SK-N-MC (cell line): ENCODE data around the gene VWA8.
"Not testable (repeated sequence)": the region's sequence is repeated elsewhere in the genome, so short reads cannot be mapped to it uniquely, and the experiment has no call there.

Experiments
- DNase-seq: peaks from one replicate; pipeline ENCODE4 v3.0.0-alpha.2; 2011; ENCODE audit warnings: low read depth, low spot score
- H3K27ac ChIP-seq: fragments of 200-600 bp; sonication (generic); 2 replicates; pipeline ENCODE4 v1.5.1; 2016; ENCODE audit warnings: mixed run types
- H3K36me3 ChIP-seq: fragments of 200-600 bp; sonication (generic); 2 replicates; pipeline ENCODE4 v1.6.1; 2017; ENCODE audit warnings: antibody characterized with exemption, low read length, mixed read lengths; ENCODE audit not compliant: insufficient read depth
- H3K4me3 ChIP-seq: fragments of 200-600 bp; sonication (generic); 2 replicates; pipeline ENCODE4 v1.5.1; 2016
- H3K9ac ChIP-seq: fragments of 200-600 bp; sonication (generic); 2 replicates; pipeline ENCODE4 v1.8.0; 2017; ENCODE audit warnings: mixed run types, mixed read lengths; ENCODE audit not compliant: insufficient read length
- H3K9me3 ChIP-seq: fragments of 200-600 bp; sonication (generic); 2 replicates; pipeline ENCODE4 v1.6.1; 2017; ENCODE audit warnings: low read depth, mild to moderate bottlenecking, antibody characterized with exemption, low read length, moderate library complexity, mixed read lengths
- EZH2 ChIP-seq: fragments of 200-600 bp; sonication (generic); IDR thresholded peaks from one replicate; pipeline ENCODE4 v1.6.1; 2017; ENCODE audit warnings: antibody characterized with exemption
- FOXP2 ChIP-seq: optimal IDR thresholded peaks from 2 replicates; pipeline ENCODE3; 2011; ENCODE audit warnings: mild to moderate bottlenecking, moderate library complexity; ENCODE audit not compliant: insufficient read depth; ENCODE audit errors: extremely low read length, control extremely low read depth
- POLR2AphosphoS5 ChIP-seq: IDR thresholded peaks from 2 replicates; pipeline ENCODE4 v1.6.1; 2012; ENCODE audit warnings: mild to moderate bottlenecking, low read depth, low read length, borderline replicate concordance

VWA8 gene

GRCh38 chr13:41633776-41634175 is 327.1 kb downstream of the VWA8 start:
- Histone ChIP-seq H3K9me3 (no peaks in the 10 kb centered on the region), H3K36me3 (no peaks in the 10 kb centered on the region), H3K27ac (no peak overlapping the region), H3K4me3 (no peak overlapping the region), H3K9ac (no peak overlapping the region)
- no peak for DNase-seq
- TF ChIP-seq FOXP2, result no peak
- TF ChIP-seq POLR2AphosphoS5, result no peak
- no peak for TF ChIP-seq EZH2

- Histone ChIP-seq H3K4me3 (no peak overlapping the region), H3K27ac (no peak overlapping the region), H3K36me3 (no peaks in the 10 kb centered on the region; the same call in 1 of the 2 replicates), H3K9ac (no peak overlapping the region), H3K9me3 (no peaks in the 10 kb centered on the region)
- DNase-seq, result no peak
- TF ChIP-seq EZH2 (no peak), POLR2AphosphoS5 (no peak), FOXP2 (no peak)
These were observed 329.5 kb downstream of the VWA8 start for GRCh38 chr13:41631296-41631965.

GRCh38 chr13:41627425-41627824 is 333.5 kb downstream of the VWA8 start:
- Histone ChIP-seq H3K9me3 (no peaks in the 10 kb centered on the region), H3K36me3 (no peaks in the 10 kb centered on the region; the same call in 1 of the 2 replicates), H3K27ac (no peak overlapping the region), H3K9ac (no peak overlapping the region), H3K4me3 (no peak overlapping the region)
- TF ChIP-seq FOXP2, result no peak
- no peak for TF ChIP-seq POLR2AphosphoS5
- TF ChIP-seq EZH2, result no peak
- DNase-seq, result no peak

GRCh38 chr13:41624041-41624440 is 336.9 kb downstream of the VWA8 start:
- DNase-seq, result no peak
- no peaks in the 10 kb centered on the region; the same call in 1 of the 2 replicates for H3K36me3 ChIP-seq
- no peak overlapping the region for H3K27ac ChIP-seq
- no peaks in the 10 kb centered on the region for H3K9me3 ChIP-seq
- H3K9ac ChIP-seq, result no peak overlapping the region
- H3K4me3 ChIP-seq, result no peak overlapping the region
- no peak for TF ChIP-seq FOXP2
- TF ChIP-seq EZH2, result no peak
- no peak for TF ChIP-seq POLR2AphosphoS5

GRCh38 chr13:41622432-41623429 is 338.2 kb downstream of the VWA8 start:
- TF ChIP-seq POLR2AphosphoS5, result no peak
- no peak for TF ChIP-seq FOXP2
- TF ChIP-seq EZH2, result no peak
- Histone ChIP-seq H3K27ac (no peak overlapping the region), H3K9me3 (no peaks in the 10 kb centered on the region), H3K9ac (no peak overlapping the region), H3K36me3 (no peaks in the 10 kb centered on the region; the same call in 1 of the 2 replicates), H3K4me3 (no peak overlapping the region)
- no peak for DNase-seq

- Histone ChIP-seq H3K27ac (no peak overlapping the region), H3K4me3 (no peak overlapping the region), H3K9ac (no peak overlapping the region), H3K36me3 (no peaks in the 10 kb centered on the region; the same call in 1 of the 2 replicates), H3K9me3 (no peaks in the 10 kb centered on the region)
- no peak for TF ChIP-seq POLR2AphosphoS5
- TF ChIP-seq EZH2, result no peak
- no peak for TF ChIP-seq FOXP2
- DNase-seq, result no peak
These were observed 339.0 kb downstream of the VWA8 start for GRCh38 chr13:41621716-41622431.

GRCh38 chr13:41617633-41618032 is 343.3 kb downstream of the VWA8 start:
- peaks cover 13% of the 10 kb centered on the region; the same call in 1 of the 2 replicates for H3K36me3 ChIP-seq
- not testable (repeated sequence) for H3K4me3 ChIP-seq, H3K9me3 ChIP-seq, H3K9ac ChIP-seq, H3K27ac ChIP-seq, DNase-seq

GRCh38 chr13:41616151-41616550 is 344.8 kb downstream of the VWA8 start:
- TF ChIP-seq EZH2 (no peak), POLR2AphosphoS5 (no peak), FOXP2 (no peak)
- no peak overlapping the region for H3K9ac ChIP-seq
- H3K4me3 ChIP-seq, result no peak overlapping the region
- no peaks in the 10 kb centered on the region for H3K9me3 ChIP-seq
- DNase-seq, result no peak
- peaks cover 13% of the 10 kb centered on the region; the same call in 1 of the 2 replicates for H3K36me3 ChIP-seq
- H3K27ac ChIP-seq, result no peak overlapping the region
